ENCODE measurements around the gene CDK18. TPM values are rescaled to one million over a fixed set of nuclear protein-coding genes. Genes with fewer than 3 reads are reported as not detected.

Gene CDK18
- total and polyA plus RNA-seq, 10 of the 15 experiments (the other 5 are each of a cell fraction or from before 2014, with no cell fraction given), result 0.13 to 4.4 (median 0.52) TPM; not detected in 2

DNA sequence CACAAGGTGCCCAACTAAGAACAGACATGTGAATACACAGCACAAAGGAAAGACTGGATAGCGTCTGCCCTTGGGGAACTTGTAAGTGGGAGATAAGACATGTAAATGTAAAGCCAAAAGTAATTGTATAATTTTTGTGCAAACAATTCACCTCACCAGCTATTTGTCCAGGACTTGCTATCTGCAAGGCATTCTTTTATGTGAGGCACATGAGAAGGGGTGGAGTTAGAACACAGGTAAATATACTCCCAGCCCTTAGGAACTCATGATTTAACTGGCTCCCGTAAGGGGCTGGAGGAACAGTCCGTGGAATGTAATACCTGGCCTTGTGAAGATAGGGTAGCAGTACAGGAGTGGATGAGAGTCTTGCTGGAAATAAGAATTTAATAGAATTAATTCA, 61.3 kb downstream of the CDK18 start:
- SMC1A ChIA-PET (ENCODE audit: uncharacterized antibody, unreplicated experiment), result no interaction called here
- POLR2A ChIA-PET, result interaction anchor here (0.6 kb wide), 1 partner anchor 579 kb away, joined by 3 read pairs; no protein-coding TSS in a partner anchor
- CTCF ChIA-PET, result no interaction called here
- Histone ChIP-seq H2AFZ (ENCODE audit: control insufficient read depth, low read depth, low read length) (no peak overlapping the region), H3K4me2 (ENCODE audit: control insufficient read depth, insufficient read depth) (no peak overlapping the region), H3K4me3 (no peak overlapping the region), H3K36me3 (ENCODE audit: control insufficient read depth in 2 of 2, insufficient read depth in 2 of 2, low read length in 1 of 2) (no peaks in the 10 kb centered on the region), H4K20me1 (ENCODE audit: control insufficient read depth, insufficient read depth) (no peaks in the 10 kb centered on the region), H3K9ac (ENCODE audit: control insufficient read depth, insufficient read depth, low read length) (no peak overlapping the region), H3K9me3 (replicated peaks; ENCODE audit: control insufficient read depth, insufficient read depth, low read length) (no peaks in the 10 kb centered on the region; the same call in 1 of the 3 replicates), H3K27me3 (replicated peaks in 1 of 2; ENCODE audit: control insufficient read depth in 2 of 2, insufficient read depth in 2 of 2, low read length in 1 of 2) (peaks cover 9 to 17% of the 10 kb centered on the region in 2 experiments), H3K4me1 (ENCODE audit: control insufficient read depth, insufficient read depth, low read length) (no peaks in the 10 kb centered on the region), H3K79me2 (ENCODE audit: control insufficient read depth, insufficient read depth, low read length) (no peaks in the 10 kb centered on the region), H3K27ac (ENCODE audit: control insufficient read depth, insufficient read depth) (no peak overlapping the region)
- DNase-seq (ENCODE audit: low read depth, low spot score) (no peak), FAIRE-seq (no peak), ATAC-seq (no peak)
- in situ Hi-C loops (cut with MboI) (no loop called here), intact Hi-C loops (cut with micrococcal nuclease; ENCODE audit: unreplicated experiment) (no loop called here)
- WGBS (ENCODE audit: insufficient coverage, insufficient replicate concordance, low lambda C conversion rate, missing lambda C conversion rate), result 37% methylated on average over 3 of the region's 3 CpGs
- TF ChIP-seq ZNF622 (IDR thresholded peaks at IDR 0.05), result no peak
- no peak for TF ChIP-seq ETV6 (conservative IDR thresholded peaks at IDR 0.05 in 1 of 2, IDR thresholded peaks at IDR 0.05 in 1 of 2; ENCODE audit: borderline replicate concordance in 1 of 2, low read depth in 1 of 2)
- no peak for TF ChIP-seq ZNF217 (IDR thresholded peaks at IDR 0.05)
- TF ChIP-seq, protein P1, sequence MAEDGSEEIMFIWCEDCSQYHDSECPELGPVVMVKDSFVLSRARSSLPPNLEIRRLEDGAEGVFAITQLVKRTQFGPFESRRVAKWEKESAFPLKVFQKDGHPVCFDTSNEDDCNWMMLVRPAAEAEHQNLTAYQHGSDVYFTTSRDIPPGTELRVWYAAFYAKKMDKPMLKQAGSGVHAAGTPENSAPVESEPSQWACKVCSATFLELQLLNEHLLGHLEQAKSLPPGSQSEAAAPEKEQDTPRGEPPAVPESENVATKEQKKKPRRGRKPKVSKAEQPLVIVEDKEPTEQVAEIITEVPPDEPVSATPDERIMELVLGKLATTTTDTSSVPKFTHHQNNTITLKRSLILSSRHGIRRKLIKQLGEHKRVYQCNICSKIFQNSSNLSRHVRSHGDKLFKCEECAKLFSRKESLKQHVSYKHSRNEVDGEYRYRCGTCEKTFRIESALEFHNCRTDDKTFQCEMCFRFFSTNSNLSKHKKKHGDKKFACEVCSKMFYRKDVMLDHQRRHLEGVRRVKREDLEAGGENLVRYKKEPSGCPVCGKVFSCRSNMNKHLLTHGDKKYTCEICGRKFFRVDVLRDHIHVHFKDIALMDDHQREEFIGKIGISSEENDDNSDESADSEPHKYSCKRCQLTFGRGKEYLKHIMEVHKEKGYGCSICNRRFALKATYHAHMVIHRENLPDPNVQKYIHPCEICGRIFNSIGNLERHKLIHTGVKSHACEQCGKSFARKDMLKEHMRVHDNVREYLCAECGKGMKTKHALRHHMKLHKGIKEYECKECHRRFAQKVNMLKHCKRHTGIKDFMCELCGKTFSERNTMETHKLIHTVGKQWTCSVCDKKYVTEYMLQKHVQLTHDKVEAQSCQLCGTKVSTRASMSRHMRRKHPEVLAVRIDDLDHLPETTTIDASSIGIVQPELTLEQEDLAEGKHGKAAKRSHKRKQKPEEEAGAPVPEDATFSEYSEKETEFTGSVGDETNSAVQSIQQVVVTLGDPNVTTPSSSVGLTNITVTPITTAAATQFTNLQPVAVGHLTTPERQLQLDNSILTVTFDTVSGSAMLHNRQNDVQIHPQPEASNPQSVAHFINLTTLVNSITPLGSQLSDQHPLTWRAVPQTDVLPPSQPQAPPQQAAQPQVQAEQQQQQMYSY (CRISPR knock-in tag; IDR thresholded peaks at IDR 0.05), result no peak
- TF ChIP-seq CBX3 (IDR thresholded peaks at IDR 0.05; ENCODE audit: borderline replicate concordance, low read depth), result no peak
- TF ChIP-seq BCLAF1 (IDR thresholded peaks at IDR 0.05), result no peak
- no peak for TF ChIP-seq FOS (IDR thresholded peaks at IDR 0.05; ENCODE audit: borderline replicate concordance, extremely low read depth, insufficient read length)
- TF ChIP-seq ZNF384 (IDR thresholded peaks at IDR 0.05; ENCODE audit: borderline replicate concordance, low read depth, low read length), result no peak
- TF ChIP-seq, protein P2, sequence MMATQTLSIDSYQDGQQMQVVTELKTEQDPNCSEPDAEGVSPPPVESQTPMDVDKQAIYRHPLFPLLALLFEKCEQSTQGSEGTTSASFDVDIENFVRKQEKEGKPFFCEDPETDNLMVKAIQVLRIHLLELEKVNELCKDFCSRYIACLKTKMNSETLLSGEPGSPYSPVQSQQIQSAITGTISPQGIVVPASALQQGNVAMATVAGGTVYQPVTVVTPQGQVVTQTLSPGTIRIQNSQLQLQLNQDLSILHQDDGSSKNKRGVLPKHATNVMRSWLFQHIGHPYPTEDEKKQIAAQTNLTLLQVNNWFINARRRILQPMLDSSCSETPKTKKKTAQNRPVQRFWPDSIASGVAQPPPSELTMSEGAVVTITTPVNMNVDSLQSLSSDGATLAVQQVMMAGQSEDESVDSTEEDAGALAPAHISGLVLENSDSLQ (IDR thresholded peaks at IDR 0.05), result no peak
- no peak for TF ChIP-seq MXI1 (IDR thresholded peaks at IDR 0.05; ENCODE audit: low read depth, low read length)
- TF ChIP-seq RB1 (IDR thresholded peaks at IDR 0.05; ENCODE audit: borderline replicate concordance), result no peak
- BruUV-seq (replicated peaks), result no TSS peak
- RAD21 ChIA-PET (ENCODE audit: unreplicated experiment), result no interaction called here

All from GM12878 (cell line).